Peyer's patch (tissue), 4 donors: Measurements from ENCODE around the gene CRTAC1. TPM values are rescaled to one million over a fixed set of nuclear protein-coding genes. Genes with fewer than 3 reads are reported as not detected.

Experiments used
- DNase-seq, 3 donors: peaks; one replicate each; pipeline ENCODE4 v3.0.0-alpha.2; 2017 to 2019
- H3K27ac ChIP-seq, 4 donors: fragments of 200-600 bp; sonication (generic); one replicate each; pipeline ENCODE4 v1.5.1; 2016 to 2019
- H3K27me3 ChIP-seq, 2 donors: fragments of 200-600 bp; sonication (generic); one replicate each; pipeline ENCODE4 v1.5.1; 2019
- H3K36me3 ChIP-seq, 3 donors: fragments of 200-600 bp; sonication (generic); one replicate each; pipeline ENCODE4 v1.5.1; 2016 to 2019
- H3K4me1 ChIP-seq, 4 donors: fragments of 200-600 bp; sonication (generic); one replicate each; pipeline ENCODE4 v1.5.1; 2016 to 2019
- H3K4me3 ChIP-seq, 4 donors: fragments of 200-600 bp; sonication (generic); 1 replicate in 3 of 4; 2 replicates in 1 of 4; pipeline ENCODE4 v1.5.1; 2016 to 2019; ENCODE audit warnings: mild to moderate bottlenecking in 1 of 4
- H3K9me3 ChIP-seq, 4 donors: fragments of 200-600 bp; sonication (generic); one replicate each; pipeline ENCODE4 v1.5.1; 2016 to 2019; ENCODE audit warnings: mild to moderate bottlenecking in 1 of 4
- CTCF ChIP-seq, 6 experiments: fragments of 450-650 bp in 4 of 6; fragments of 200-600 bp in 2 of 6; sonication (generic) in 1 of 6; IDR thresholded peaks; one replicate each; pipeline ENCODE4 v1.5.1; 2017 to 2019; ENCODE audit warnings: antibody characterized with exemption in 6 of 6, mild to moderate bottlenecking in 3 of 6, moderate library complexity in 1 of 6
- POLR2A ChIP-seq, 2 donors: fragments of 450-650 bp; IDR thresholded peaks; one replicate each; pipeline ENCODE4 v1.5.1; 2017; ENCODE audit warnings: antibody characterized with exemption in 2 of 2, mild to moderate bottlenecking in 2 of 2, moderate library complexity in 2 of 2
- total RNA-seq, 4 donors: library from RNA; depleted of rRNA; stranded (reverse); fragments of >200 nt; gene quantifications; one replicate each; pipeline ENCODE4 v1.1.0, GENCODE V29; 2016

Gene CRTAC1
- total RNA-seq, 4 donors from 2014 or later: 0.53 TPM; not detected in 3

- Histone ChIP-seq H3K36me3 (no peaks in the 10 kb centered on the region), H3K9me3 (no peaks in the 10 kb centered on the region), H3K27me3 (no peaks in the 10 kb centered on the region), H3K27ac (no peak overlapping the region), H3K4me3 (no peak overlapping the region), H3K4me1 (peaks cover 0 to 10% (median 4%) of the 10 kb centered on the region in 4 donors)
- no peak for DNase-seq
- TF ChIP-seq CTCF (IDR thresholded peaks at IDR 0.05): no peak
- no peak for TF ChIP-seq POLR2A (IDR thresholded peaks at IDR 0.05)
Measured at GRCh38 chr10:97852840-97853405, 177.5 kb downstream of the CRTAC1 start.

DNA sequence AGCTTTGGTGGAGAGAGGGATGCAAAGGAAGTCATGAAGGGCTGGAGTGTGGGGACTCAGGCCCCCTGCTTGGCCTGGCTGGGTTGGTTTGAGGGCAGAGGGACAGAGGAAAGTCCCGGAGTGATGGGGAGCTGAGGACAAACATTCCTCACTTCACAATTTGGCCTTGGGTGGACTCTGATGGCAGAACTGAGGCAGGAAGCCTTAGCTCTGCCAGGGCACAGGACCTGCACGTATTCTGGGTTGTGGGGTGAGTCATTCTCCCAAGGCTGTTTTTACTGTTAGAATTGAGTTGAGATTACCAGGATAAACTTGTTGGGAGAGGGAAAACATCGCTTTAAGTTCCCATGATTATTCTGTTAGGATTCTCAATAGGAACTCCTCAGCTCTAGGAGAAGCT is 178.1 kb downstream of the CRTAC1 start:
- no peak overlapping the region for H3K4me3 ChIP-seq
- no peak for DNase-seq
- H3K9me3 ChIP-seq: no peaks in the 10 kb centered on the region
- H3K27ac ChIP-seq: no peak overlapping the region
- peaks cover 0 to 10% (median 4%) of the 10 kb centered on the region in 4 donors for H3K4me1 ChIP-seq
- no peak for TF ChIP-seq POLR2A (IDR thresholded peaks at IDR 0.05)
- H3K27me3 ChIP-seq: no peaks in the 10 kb centered on the region
- no peaks in the 10 kb centered on the region for H3K36me3 ChIP-seq

- H3K4me3 ChIP-seq: no peak overlapping the region
- no peak for DNase-seq
- H3K9me3 ChIP-seq: no peaks in the 10 kb centered on the region
- no peaks in the 10 kb centered on the region for H3K36me3 ChIP-seq
- H3K4me1 ChIP-seq: peaks cover 0 to 10% (median 4%) of the 10 kb centered on the region in 4 donors
- H3K27me3 ChIP-seq: no peaks in the 10 kb centered on the region
- H3K27ac ChIP-seq: no peak overlapping the region
- TF ChIP-seq CTCF (IDR thresholded peaks at IDR 0.05) (no peak), POLR2A (IDR thresholded peaks at IDR 0.05) (no peak)
Measured at GRCh38 chr10:97851341-97852001, 178.9 kb downstream of the CRTAC1 start.

- no peak for TF ChIP-seq CTCF (IDR thresholded peaks at IDR 0.05)
- no peak for TF ChIP-seq POLR2A (IDR thresholded peaks at IDR 0.05)
- H3K9me3 ChIP-seq: no peaks in the 10 kb centered on the region
- no peak for DNase-seq
- H3K36me3 ChIP-seq: no peaks in the 10 kb centered on the region
- H3K27ac ChIP-seq: no peak overlapping the region
- no peaks in the 10 kb centered on the region for H3K27me3 ChIP-seq
- peak overlapping the region; percentile 63 to 80 (median 72) for H3K4me3 ChIP-seq
- H3K4me1 ChIP-seq: peaks cover 0 to 10% (median 4%) of the 10 kb centered on the region in 4 donors
Measured at GRCh38 chr10:97850446-97850845, 180.0 kb downstream of the CRTAC1 start.

- no peaks in the 10 kb centered on the region for H3K27me3 ChIP-seq
- peaks cover 0 to 10% (median 4%) of the 10 kb centered on the region in 4 donors for H3K4me1 ChIP-seq
- no peak for TF ChIP-seq POLR2A (IDR thresholded peaks at IDR 0.05)
- no peak for TF ChIP-seq CTCF (IDR thresholded peaks at IDR 0.05)
- no peaks in the 10 kb centered on the region for H3K36me3 ChIP-seq
- H3K27ac ChIP-seq: peak within 1 kb of the TSS in 3 of 4 donors; percentile 31 to 42 (median 42)
- DNase-seq: peak; percentile 44 to 75 (median 72)
- H3K4me3 ChIP-seq: peak within 1 kb of the TSS; percentile 63 to 80 (median 72)
- no peaks in the 10 kb centered on the region for H3K9me3 ChIP-seq
Measured at GRCh38 chr10:97849687-97850402, 180.6 kb downstream of the CRTAC1 start, which contains the start of gene GOLGA7B. TSS of gene GOLGA7B (plus strand) at chr10:97849843. CDS start at chr10:97850304, 461 bp downstream.
